GM19099 (cell line): ENCODE data around the gene DCLRE1C.

Experiments
- POLR2A ChIP-seq: IDR thresholded peaks from 3 replicates; pipeline ENCODE4 v1.6.1; 2011; ENCODE audit warnings: low read depth; ENCODE audit not compliant: insufficient read length; ENCODE audit errors: extremely low read depth

The DCLRE1C gene

GRCh38 chr10:14954001-14954770 lies at the start of gene DCLRE1C:
DCLRE1C (minus strand) TSS chr10:14954096; CDS start chr10:14954010, 86 bp downstream.
- peak; percentile 65 for TF ChIP-seq POLR2A

GRCh38 chr10:14995964-14996565 lies 42.2 kb upstream of the DCLRE1C start:
- TF ChIP-seq POLR2A: no peak

GRCh38 chr10:14982744-14983143 lies 28.8 kb upstream of the DCLRE1C start:
- TF ChIP-seq POLR2A: no peak

GRCh38 chr10:14975672-14976273 lies 21.9 kb upstream of the DCLRE1C start:
- TF ChIP-seq POLR2A: no peak

- TF ChIP-seq POLR2A: no peak
Measured at GRCh38 chr10:14971867-14972448, 18.1 kb upstream of the DCLRE1C start.

GRCh38 chr10:14967897-14968296 lies 14.0 kb upstream of the DCLRE1C start:
- TF ChIP-seq POLR2A: no peak

GRCh38 chr10:14959221-14960057 lies 5.5 kb upstream of the DCLRE1C start, which contains the start of gene MEIG1:
MEIG1 (plus strand) TSS chr10:14959388; CDS start chr10:14966469, 7,081 bp downstream.
- peak; percentile 67 for TF ChIP-seq POLR2A

- no peak for TF ChIP-seq POLR2A
Measured at GRCh38 chr10:14958872-14959220, 5.0 kb upstream of the DCLRE1C start.

GRCh38 chr10:14954934-14955333 lies 1.0 kb upstream of the DCLRE1C start:
- TF ChIP-seq POLR2A: no peak

- no peak for TF ChIP-seq POLR2A
Measured at GRCh38 chr10:14953424-14954000, 384 bp downstream of the DCLRE1C start.

- no peak for TF ChIP-seq POLR2A
Measured at GRCh38 chr10:14952851-14953423, 959 bp downstream of the DCLRE1C start.

- TF ChIP-seq POLR2A: no peak
Measured at GRCh38 chr10:14949291-14949690, 4.6 kb downstream of the DCLRE1C start.

- TF ChIP-seq POLR2A: no peak
Measured at GRCh38 chr10:14947268-14947667, 6.6 kb downstream of the DCLRE1C start.

GRCh38 chr10:14945108-14945507 lies 8.8 kb downstream of the DCLRE1C start:
- TF ChIP-seq POLR2A: no peak
